Testis (tissue), 2 donors: Measurements from ENCODE around the gene ACSM5.
"Not testable (repeated sequence)": the region's sequence is repeated elsewhere in the genome, so short reads cannot be mapped to it uniquely, and the experiment has no call there.

ENCODE experiments used
- CTCF ChIP-seq, 3 experiments: fragments of 450-650 bp in 2 of 3; fragments of 200-600 bp in 1 of 3; sonication (generic) in 1 of 3; IDR thresholded peaks; one replicate each; pipeline ENCODE4 v1.5.1; 2016 to 2019; ENCODE audit warnings: antibody characterized with exemption in 3 of 3, mild to moderate bottlenecking in 2 of 3, moderate library complexity in 1 of 3
- POLR2A ChIP-seq: fragments of 450-650 bp; IDR thresholded peaks from one replicate; pipeline ENCODE4 v1.6.1; 2017; ENCODE audit warnings: antibody characterized with exemption, mild to moderate bottlenecking, moderate library complexity

GRCh38 chr16:20423772-20424128 lies 14.4 kb downstream of the ACSM5 start:
- TF ChIP-seq POLR2A; CTCF (IDR thresholded peaks at IDR 0.05): not testable (repeated sequence)
